Measurements from ENCODE around the gene CDH18.

The CDH18 gene

DNA sequence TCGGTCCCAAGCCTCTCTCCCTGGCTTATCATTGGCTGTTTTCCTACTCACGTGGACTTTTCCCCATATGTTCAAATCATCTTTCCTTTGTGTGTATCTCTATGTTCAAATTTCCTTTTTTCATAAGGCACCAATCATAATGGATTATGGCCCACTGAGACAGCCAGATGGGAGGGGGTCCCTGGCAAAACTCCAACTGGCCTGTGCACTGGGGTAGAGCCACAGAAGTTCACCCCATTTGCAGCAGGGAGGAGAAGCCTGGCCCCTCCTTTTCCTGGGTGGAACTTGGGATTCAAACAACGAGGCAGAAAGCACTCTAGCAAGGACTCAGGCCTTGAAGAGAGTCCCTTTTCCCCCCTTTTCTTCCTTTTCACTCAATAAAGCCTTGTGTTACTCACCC, 362.4 kb downstream of the CDH18 start:
- no peak overlapping the region for H3K4me3 ChIP-seq (ENCODE audit: low read depth in 1 of 2, low read length in 2 of 2)
- H3K36me3 ChIP-seq (ENCODE audit: insufficient read depth, low read length): no peaks in the 10 kb centered on the region
- H4K20me1 ChIP-seq (ENCODE audit: insufficient read depth, low read length): no peaks in the 10 kb centered on the region
- no peak for ATAC-seq (ENCODE audit: insufficient read depth, low read depth)
- no peak for DNase-seq
- H2AFZ ChIP-seq (ENCODE audit: low read depth, low read length): no peak overlapping the region
- no peak overlapping the region for H3K9ac ChIP-seq (ENCODE audit: low read depth, low read length)
- TF ChIP-seq EZH2 (IDR thresholded peaks at IDR 0.05; ENCODE audit: borderline replicate concordance, low read depth, low read length, severe bottlenecking): no peak
- TF ChIP-seq, protein P1, sequence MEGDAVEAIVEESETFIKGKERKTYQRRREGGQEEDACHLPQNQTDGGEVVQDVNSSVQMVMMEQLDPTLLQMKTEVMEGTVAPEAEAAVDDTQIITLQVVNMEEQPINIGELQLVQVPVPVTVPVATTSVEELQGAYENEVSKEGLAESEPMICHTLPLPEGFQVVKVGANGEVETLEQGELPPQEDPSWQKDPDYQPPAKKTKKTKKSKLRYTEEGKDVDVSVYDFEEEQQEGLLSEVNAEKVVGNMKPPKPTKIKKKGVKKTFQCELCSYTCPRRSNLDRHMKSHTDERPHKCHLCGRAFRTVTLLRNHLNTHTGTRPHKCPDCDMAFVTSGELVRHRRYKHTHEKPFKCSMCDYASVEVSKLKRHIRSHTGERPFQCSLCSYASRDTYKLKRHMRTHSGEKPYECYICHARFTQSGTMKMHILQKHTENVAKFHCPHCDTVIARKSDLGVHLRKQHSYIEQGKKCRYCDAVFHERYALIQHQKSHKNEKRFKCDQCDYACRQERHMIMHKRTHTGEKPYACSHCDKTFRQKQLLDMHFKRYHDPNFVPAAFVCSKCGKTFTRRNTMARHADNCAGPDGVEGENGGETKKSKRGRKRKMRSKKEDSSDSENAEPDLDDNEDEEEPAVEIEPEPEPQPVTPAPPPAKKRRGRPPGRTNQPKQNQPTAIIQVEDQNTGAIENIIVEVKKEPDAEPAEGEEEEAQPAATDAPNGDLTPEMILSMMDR (IDR thresholded peaks at IDR 0.05; ENCODE audit: borderline replicate concordance, extremely low read depth, low read length, poor library complexity, severe bottlenecking): no peak
- H3K79me2 ChIP-seq (ENCODE audit: insufficient read depth, low read length): no peaks in the 10 kb centered on the region
- no peak overlapping the region for H3K4me2 ChIP-seq (ENCODE audit: insufficient read depth, low read length)
- no peaks in the 10 kb centered on the region for H3K4me1 ChIP-seq (ENCODE audit: insufficient read depth, low read length)
- H3K27ac ChIP-seq (ENCODE audit: low read length): no peak overlapping the region
- no peaks in the 10 kb centered on the region for H3K27me3 ChIP-seq (ENCODE audit: insufficient read depth, low read length, poor library complexity)
- H3K9me3 ChIP-seq (ENCODE audit: insufficient read depth, low read length, severe bottlenecking): no peaks in the 10 kb centered on the region

DNA sequence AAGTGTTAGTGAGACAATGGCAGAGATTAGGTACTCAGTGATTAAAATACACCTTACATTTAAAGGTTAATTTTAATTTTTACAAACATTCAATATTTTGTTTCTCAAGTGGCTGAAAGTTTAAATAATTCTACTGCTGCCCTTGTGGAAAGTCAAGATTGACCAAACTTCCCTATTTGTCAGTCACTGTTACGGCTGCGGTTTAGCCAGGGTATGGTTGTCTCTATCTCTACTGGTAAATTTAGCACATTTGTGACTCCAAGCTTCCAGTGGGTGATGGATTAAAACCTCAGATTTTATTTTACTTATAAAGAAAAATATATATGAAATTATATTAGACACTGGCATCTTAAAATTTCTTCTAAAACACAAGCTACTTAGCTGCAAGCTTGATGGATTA, 368.4 kb downstream of the CDH18 start:
- Histone ChIP-seq H3K9ac (ENCODE audit: low read depth, low read length) (no peak overlapping the region), H3K4me1 (ENCODE audit: insufficient read depth, low read length) (no peaks in the 10 kb centered on the region), H2AFZ (ENCODE audit: low read depth, low read length) (no peak overlapping the region), H4K20me1 (ENCODE audit: insufficient read depth, low read length) (no peaks in the 10 kb centered on the region), H3K27me3 (ENCODE audit: insufficient read depth, low read length, poor library complexity) (no peaks in the 10 kb centered on the region), H3K27ac (ENCODE audit: low read length) (no peak overlapping the region), H3K36me3 (ENCODE audit: insufficient read depth, low read length) (no peaks in the 10 kb centered on the region), H3K79me2 (ENCODE audit: insufficient read depth, low read length) (no peaks in the 10 kb centered on the region), H3K4me3 (ENCODE audit: low read depth in 1 of 2, low read length in 2 of 2) (no peak overlapping the region), H3K4me2 (ENCODE audit: insufficient read depth, low read length) (no peak overlapping the region), H3K9me3 (ENCODE audit: insufficient read depth, low read length, severe bottlenecking) (no peaks in the 10 kb centered on the region)
- no peak for DNase-seq
- TF ChIP-seq, protein P1 (IDR thresholded peaks at IDR 0.05; ENCODE audit: borderline replicate concordance, extremely low read depth, low read length, poor library complexity, severe bottlenecking): no peak
- TF ChIP-seq EZH2 (IDR thresholded peaks at IDR 0.05; ENCODE audit: borderline replicate concordance, low read depth, low read length, severe bottlenecking): no peak
- no peak for ATAC-seq (ENCODE audit: insufficient read depth, low read depth)

DNA sequence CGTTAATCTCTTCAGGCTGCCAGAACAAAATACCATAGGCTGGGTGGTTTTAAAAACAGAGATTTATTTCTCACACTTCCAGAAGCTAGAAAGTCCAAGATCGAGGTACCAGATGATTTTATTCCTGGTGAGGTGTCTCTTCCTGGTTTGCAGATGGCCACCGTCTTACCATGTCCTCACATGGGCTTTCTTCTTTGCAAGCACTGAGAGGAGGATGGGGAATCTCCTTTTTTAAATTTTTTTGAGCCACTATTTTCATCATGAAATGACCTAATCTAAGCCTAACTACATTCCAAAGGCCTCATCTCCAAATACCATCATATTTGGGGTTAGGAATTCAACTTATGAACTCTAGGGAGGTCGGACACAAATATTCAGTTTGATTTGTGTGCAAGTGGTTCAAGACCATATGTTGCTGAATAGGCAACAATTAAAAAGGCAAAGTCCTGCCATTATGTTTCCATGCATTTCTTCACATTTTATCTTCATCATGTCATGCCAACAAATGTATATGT, 371.2 kb downstream of the CDH18 start:
- ATAC-seq (ENCODE audit: insufficient read depth, low read depth): no peak
- H4K20me1 ChIP-seq (ENCODE audit: insufficient read depth, low read length): no peaks in the 10 kb centered on the region

More for the DNA sequence above, 371.2 kb downstream of the CDH18 start:
- Histone ChIP-seq H3K9me3 (ENCODE audit: insufficient read depth, low read length, severe bottlenecking) (no peaks in the 10 kb centered on the region), H3K9ac (ENCODE audit: low read depth, low read length) (no peak overlapping the region), H3K27me3 (ENCODE audit: insufficient read depth, low read length, poor library complexity) (no peaks in the 10 kb centered on the region), H3K79me2 (ENCODE audit: insufficient read depth, low read length) (no peaks in the 10 kb centered on the region), H3K4me1 (ENCODE audit: insufficient read depth, low read length) (no peaks in the 10 kb centered on the region), H3K4me3 (ENCODE audit: low read depth in 1 of 2, low read length in 2 of 2) (no peak overlapping the region), H3K27ac (ENCODE audit: low read length) (no peak overlapping the region), H3K36me3 (ENCODE audit: insufficient read depth, low read length) (no peaks in the 10 kb centered on the region), H3K4me2 (ENCODE audit: insufficient read depth, low read length) (no peak overlapping the region), H2AFZ (ENCODE audit: low read depth, low read length) (no peak overlapping the region)
- DNase-seq: no peak
- no peak for TF ChIP-seq EZH2 (IDR thresholded peaks at IDR 0.05; ENCODE audit: borderline replicate concordance, low read depth, low read length, severe bottlenecking)
- TF ChIP-seq, protein P1 (IDR thresholded peaks at IDR 0.05; ENCODE audit: borderline replicate concordance, extremely low read depth, low read length, poor library complexity, severe bottlenecking): no peak

All from DND-41 (cell line).